Stomach (tissue), 9 donors: ENCODE data around the gene TRDN. TPM values are rescaled to one million over a fixed set of nuclear protein-coding genes. Genes with fewer than 3 reads are reported as not detected.

ENCODE experiments used
- DNase-seq, 2 donors: peaks; one replicate each; pipeline versions ENCODE4 v3.0.0 to v3.0.0-alpha.2; 2013 to 2019
- H3K27ac ChIP-seq, 5 donors: fragments of 200-600 bp in 4 of 5; sonication (generic) in 4 of 5; one replicate each; pipeline ENCODE4 v1.5.1; 2013 to 2019; ENCODE audit warnings: mild to moderate bottlenecking in 1 of 5, moderate library complexity in 1 of 5
- H3K27me3 ChIP-seq, 3 donors: fragments of 200-600 bp; sonication (generic); one replicate each; pipeline ENCODE4 v1.5.1; 2017 to 2019; ENCODE audit warnings: mixed run types in 1 of 3
- H3K36me3 ChIP-seq, 4 donors: fragments of 200-600 bp; sonication (generic); 1 replicate in 3 of 4; 2 replicates in 1 of 4; pipeline ENCODE4 v1.5.1; 2016 to 2019
- H3K4me1 ChIP-seq, 4 donors: fragments of 200-600 bp; sonication (generic); one replicate each; pipeline ENCODE4 v1.5.1; 2016 to 2019
- H3K4me3 ChIP-seq, 4 donors: fragments of 200-600 bp; sonication (generic) in 3 of 4; one replicate each; pipeline ENCODE4 v1.5.1; 2016 to 2019; ENCODE audit warnings: mild to moderate bottlenecking in 1 of 4
- H3K9me3 ChIP-seq, 4 donors: fragments of 200-600 bp; sonication (generic); one replicate each; pipeline ENCODE4 v1.5.1; 2016 to 2019
- CTCF ChIP-seq, 7 experiments: fragments of 450-650 bp in 4 of 7; fragments of 200-600 bp in 3 of 7; sonication (generic) in 3 of 7; IDR thresholded peaks; one replicate each; pipeline ENCODE4 v1.5.1; 2016 to 2019; ENCODE audit warnings: antibody characterized with exemption in 7 of 7, control low read depth in 2 of 7, mild to moderate bottlenecking in 1 of 7
- EP300 ChIP-seq: sonication (generic); formaldehyde crosslinking; IDR thresholded peaks from one replicate; pipeline ENCODE4 v1.6.1; 2017; ENCODE audit warnings: antibody characterized with exemption
- POLR2A ChIP-seq, 4 donors: fragments of 450-650 bp; IDR thresholded peaks; one replicate each; pipeline ENCODE4 v1.6.1; 2016; ENCODE audit warnings: antibody characterized with exemption in 4 of 4, control low read depth in 2 of 4, mild to moderate bottlenecking in 1 of 4, moderate library complexity in 1 of 4
- POLR2AphosphoS5 ChIP-seq, 3 donors: sonication (generic); formaldehyde crosslinking; IDR thresholded peaks; one replicate each; pipeline ENCODE4 v1.6.1; 2016; ENCODE audit warnings: antibody characterized with exemption in 3 of 3
- WGBS, 5 donors: extraction: QIAGEN DNeasy Blood & Tissue Kit in 3 of 5; methylation state at CpG; one replicate each; pipeline versions ENCODE4 v1.1.5 to v1.1.7; 2013 to 2018; 5-methylcytosine and 5-hydroxymethylcytosine counted together
- intact Hi-C: fragments of 100-400 bp; cut with DNase I; formaldehyde crosslinking; loops from one replicate; pipeline ENCODE4 v1.15.1; 2023; ENCODE audit warnings: low total_unique reads
- polyA plus RNA-seq, 3 donors: library from polyadenylated mRNA; stranded (reverse); fragments of 200-250 nt; gene quantifications; one replicate each; pipeline ENCODE4 v1.2.3, GENCODE V29; 2013
- total RNA-seq, 5 donors: library from RNA; depleted of rRNA; stranded (reverse); fragments of >200 nt; gene quantifications; one replicate each; pipeline versions ENCODE4 v1.1.0 to v1.2.3, GENCODE V29; 2014 to 2016
- donor health status: healthy with polysubstance abuse.
- donor health status: Bipolar disorder and iron deficiency.
- donor health status: healthy.

TRDN gene
- total and polyA plus RNA-seq, 8 donors, result 0.18 to 2.4 TPM; not detected in 6

GRCh38 chr6:123648723-123649122 lies 12.0 kb upstream of the TRDN start:
- TF ChIP-seq CTCF (IDR thresholded peaks at IDR 0.05), result no peak
- TF ChIP-seq EP300, result no peak
- TF ChIP-seq POLR2AphosphoS5 (IDR thresholded peaks at IDR 0.05), result no peak
- no peak for TF ChIP-seq POLR2A (IDR thresholded peaks at IDR 0.05)
- Histone ChIP-seq H3K4me3 (no peak overlapping the region), H3K4me1 (no peaks in the 10 kb centered on the region), H3K36me3 (no peaks in the 10 kb centered on the region), H3K27ac (no peak overlapping the region), H3K27me3 (no peaks in the 10 kb centered on the region), H3K9me3 (no peaks in the 10 kb centered on the region)
- DNase-seq, result no peak
- intact Hi-C loops, result no loop called here

GRCh38 chr6:123648020-123648580 lies 11.3 kb upstream of the TRDN start:
- WGBS, 5 donors, result 0 to 63% (median 50%) methylated on average over 1 of the region's 1 CpG
- H3K36me3 ChIP-seq, result no peaks in the 10 kb centered on the region
- no peak overlapping the region for H3K4me3 ChIP-seq
- TF ChIP-seq POLR2A (IDR thresholded peaks at IDR 0.05) (no peak), POLR2AphosphoS5 (IDR thresholded peaks at IDR 0.05) (no peak), CTCF (IDR thresholded peaks at IDR 0.05) (no peak), EP300 (no peak)
- H3K27ac ChIP-seq, result no peak overlapping the region
- H3K27me3 ChIP-seq, result no peaks in the 10 kb centered on the region
- no peaks in the 10 kb centered on the region for H3K4me1 ChIP-seq
- intact Hi-C loops, result no loop called here
- no peak for DNase-seq
- H3K9me3 ChIP-seq, result no peaks in the 10 kb centered on the region

- no peak for DNase-seq
- H3K27ac ChIP-seq, result no peak overlapping the region
- TF ChIP-seq POLR2A (IDR thresholded peaks at IDR 0.05) (no peak), CTCF (IDR thresholded peaks at IDR 0.05) (no peak), EP300 (no peak), POLR2AphosphoS5 (IDR thresholded peaks at IDR 0.05) (no peak)
- no peaks in the 10 kb centered on the region for H3K9me3 ChIP-seq
- no peaks in the 10 kb centered on the region for H3K4me1 ChIP-seq
- H3K4me3 ChIP-seq, result no peak overlapping the region
- intact Hi-C loops, result no loop called here
- no peaks in the 10 kb centered on the region for H3K36me3 ChIP-seq
- no peaks in the 10 kb centered on the region for H3K27me3 ChIP-seq
- WGBS, 5 donors, result 50 to 81% (median 67%) methylated on average over 1 of the region's 1 CpG
These were observed 4.7 kb upstream of the TRDN start for GRCh38 chr6:123641497-123641896.

- no peak for DNase-seq
- H3K9me3 ChIP-seq, result no peaks in the 10 kb centered on the region
- intact Hi-C loops, result no loop called here
- WGBS, 5 donors, result 57 to 69% (median 65%) methylated on average over 6 of the region's 6 CpGs
- no peak overlapping the region for H3K27ac ChIP-seq
- no peaks in the 10 kb centered on the region for H3K27me3 ChIP-seq
- no peak for TF ChIP-seq EP300
- no peak for TF ChIP-seq POLR2A (IDR thresholded peaks at IDR 0.05)
- TF ChIP-seq POLR2AphosphoS5 (IDR thresholded peaks at IDR 0.05), result no peak
- TF ChIP-seq CTCF (IDR thresholded peaks at IDR 0.05), result no peak
- H3K4me3 ChIP-seq, result no peak overlapping the region
- no peaks in the 10 kb centered on the region for H3K36me3 ChIP-seq
- H3K4me1 ChIP-seq, result no peaks in the 10 kb centered on the region
These were observed 3.9 kb upstream of the TRDN start for GRCh38 chr6:123640567-123641187.
